DND-41 (cell line): ENCODE results near the gene CENPP.
"Not testable (repeated sequence)": the region's sequence is repeated elsewhere in the genome, so short reads cannot be mapped to it uniquely, and the experiment has no call there.

Source experiments
- ATAC-seq: fragments of 200-7000 bp; cut with Tn5 transposase; 3 replicates; pipeline ENCODE4 v1.9.1; 2021; ENCODE audit warnings: low read depth; ENCODE audit not compliant: insufficient read depth
- DNase-seq: peaks from one replicate; pipeline ENCODE4 v3.0.0-alpha.2; 2020
- H2AFZ ChIP-seq: 2 replicates; pipeline ENCODE4 v1.6.0; 2012; ENCODE audit warnings: low read depth, low read length
- H3K27ac ChIP-seq: 2 replicates; pipeline ENCODE4 v1.5.1; 2012; ENCODE audit warnings: low read length, inconsistent platforms
- H3K27me3 ChIP-seq: fragments of 200-600 bp; sonication (generic); 2 replicates; pipeline ENCODE4 v1.6.0; 2012; ENCODE audit warnings: low read length, mild to moderate bottlenecking, inconsistent platforms; ENCODE audit not compliant: insufficient read depth, poor library complexity
- H3K36me3 ChIP-seq: 2 replicates; pipeline ENCODE4 v1.5.1; 2012; ENCODE audit warnings: low read length, inconsistent platforms; ENCODE audit not compliant: insufficient read depth
- H3K4me1 ChIP-seq: 2 replicates; pipeline ENCODE4 v1.5.1; 2012; ENCODE audit warnings: mild to moderate bottlenecking, low read length; ENCODE audit not compliant: insufficient read depth
- H3K4me2 ChIP-seq: 2 replicates; pipeline ENCODE4 v1.6.0; 2012; ENCODE audit warnings: mild to moderate bottlenecking, moderate library complexity, low read length, inconsistent platforms; ENCODE audit not compliant: insufficient read depth
- H3K4me3 ChIP-seq, 2 experiments: fragments of 200-600 bp in 1 of 2; shearing (Covaris generic) in 1 of 2; 2 replicates each; pipeline ENCODE4 v1.5.1; 2012 to 2016; ENCODE audit warnings: inconsistent platforms in 2 of 2, low read length in 2 of 2, mild to moderate bottlenecking in 2 of 2, low read depth in 1 of 2, moderate library complexity in 1 of 2
- H3K79me2 ChIP-seq: 2 replicates; pipeline ENCODE4 v1.6.0; 2012; ENCODE audit warnings: low read length, inconsistent platforms; ENCODE audit not compliant: insufficient read depth
- H3K9ac ChIP-seq: 2 replicates; pipeline ENCODE4 v1.6.0; 2012; ENCODE audit warnings: low read depth, mild to moderate bottlenecking, inconsistent platforms, low read length, moderate library complexity
- H3K9me3 ChIP-seq: 2 replicates; pipeline ENCODE4 v1.5.1; 2012; ENCODE audit warnings: low read length, moderate library complexity, mild to moderate bottlenecking, inconsistent platforms; ENCODE audit not compliant: insufficient read depth, severe bottlenecking
- H4K20me1 ChIP-seq: 2 replicates; pipeline ENCODE4 v1.6.0; 2012; ENCODE audit warnings: low read length; ENCODE audit not compliant: insufficient read depth
- CTCF ChIP-seq: IDR thresholded peaks from 2 replicates; pipeline ENCODE4 v1.5.1; 2012; ENCODE audit warnings: borderline replicate concordance, low read length, moderate library complexity, mild to moderate bottlenecking; ENCODE audit not compliant: poor library complexity, severe bottlenecking; ENCODE audit errors: extremely low read depth
- EZH2 ChIP-seq: IDR thresholded peaks from 3 replicates; pipeline ENCODE4 v1.6.1; 2012; ENCODE audit warnings: borderline replicate concordance, low read depth, mild to moderate bottlenecking, moderate library complexity, low read length, inconsistent platforms; ENCODE audit not compliant: severe bottlenecking

The CENPP gene

GRCh38 chr9:92407818-92408217 is 82.1 kb downstream of the CENPP start:
- H3K4me1 ChIP-seq, result peaks cover 47% of the 10 kb centered on the region
- H3K4me3 ChIP-seq, result no peak overlapping the region
- H3K9ac ChIP-seq, result no peak overlapping the region
- H3K27me3 ChIP-seq, result no peaks in the 10 kb centered on the region
- DNase-seq, result no peak
- no peaks in the 10 kb centered on the region for H4K20me1 ChIP-seq
- no peak overlapping the region for H3K4me2 ChIP-seq
- no peaks in the 10 kb centered on the region for H3K36me3 ChIP-seq
- H3K9me3 ChIP-seq, result no peaks in the 10 kb centered on the region
- peaks cover 29% of the 10 kb centered on the region; the same call in 1 of the 2 replicates for H3K79me2 ChIP-seq
- no peak for ATAC-seq
- no peak for TF ChIP-seq CTCF
- no peak for TF ChIP-seq EZH2
- no peak overlapping the region for H2AFZ ChIP-seq
- no peak overlapping the region for H3K27ac ChIP-seq

- H4K20me1 ChIP-seq, result no peaks in the 10 kb centered on the region
- ATAC-seq (no peak), DNase-seq (no peak)
- TF ChIP-seq EZH2 (no peak), CTCF (no peak)
- no peak overlapping the region for H3K4me3 ChIP-seq
- H3K79me2 ChIP-seq, result peaks cover 26% of the 10 kb centered on the region; the same call in 1 of the 2 replicates
- H3K9ac ChIP-seq, result no peak overlapping the region
- no peaks in the 10 kb centered on the region for H3K27me3 ChIP-seq
- H3K36me3 ChIP-seq, result no peaks in the 10 kb centered on the region
- H2AFZ ChIP-seq, result no peak overlapping the region
- no peak overlapping the region for H3K27ac ChIP-seq
- peaks cover 37% of the 10 kb centered on the region for H3K4me1 ChIP-seq
- no peak overlapping the region for H3K4me2 ChIP-seq
- H3K9me3 ChIP-seq, result no peaks in the 10 kb centered on the region
Observed at GRCh38 chr9:92408747-92409478, 83.2 kb downstream of the CENPP start.

GRCh38 chr9:92411157-92411556 is 85.4 kb downstream of the CENPP start:
- H4K20me1 ChIP-seq, H3K4me3 ChIP-seq, H3K27me3 ChIP-seq, H3K4me2 ChIP-seq, H3K9ac ChIP-seq, H3K9me3 ChIP-seq, ATAC-seq, H3K27ac ChIP-seq, H2AFZ ChIP-seq, H3K36me3 ChIP-seq, DNase-seq: not testable (repeated sequence)
- H3K4me1 ChIP-seq, result peaks cover 14% of the 10 kb centered on the region
- H3K79me2 ChIP-seq, result peaks cover 24% of the 10 kb centered on the region; the same call in 1 of the 2 replicates

- no peaks in the 10 kb centered on the region for H3K36me3 ChIP-seq
- no peaks in the 10 kb centered on the region for H4K20me1 ChIP-seq
- H3K4me2 ChIP-seq, result no peak overlapping the region
- no peak overlapping the region for H3K9ac ChIP-seq
- no peak overlapping the region for H3K4me3 ChIP-seq
- H3K27ac ChIP-seq, result no peak overlapping the region
- DNase-seq (no peak), ATAC-seq (no peak)
- H3K27me3 ChIP-seq, result no peaks in the 10 kb centered on the region
- TF ChIP-seq CTCF, result no peak
- no peak for TF ChIP-seq EZH2
- no peaks in the 10 kb centered on the region for H3K4me1 ChIP-seq
- peaks cover 5% of the 10 kb centered on the region; the same call in 1 of the 2 replicates for H3K79me2 ChIP-seq
- no peaks in the 10 kb centered on the region for H3K9me3 ChIP-seq
- no peak overlapping the region for H2AFZ ChIP-seq
Observed at GRCh38 chr9:92414566-92414965, 88.8 kb downstream of the CENPP start.
